ENCODE measurements around the gene SWSAP1. TPM values are rescaled to one million over a fixed set of nuclear protein-coding genes. Genes with fewer than 3 reads are reported as not detected.
A peak's percentile ranks its signal among the peaks of the same experiment; 100 is the strongest.

SWSAP1 gene
- total and polyA plus RNA-seq, 9 of the 15 experiments (the other 6 are each of a cell fraction or from before 2014, with no cell fraction given), result 0.18 to 2.8 (median 1.7) TPM

DNA sequence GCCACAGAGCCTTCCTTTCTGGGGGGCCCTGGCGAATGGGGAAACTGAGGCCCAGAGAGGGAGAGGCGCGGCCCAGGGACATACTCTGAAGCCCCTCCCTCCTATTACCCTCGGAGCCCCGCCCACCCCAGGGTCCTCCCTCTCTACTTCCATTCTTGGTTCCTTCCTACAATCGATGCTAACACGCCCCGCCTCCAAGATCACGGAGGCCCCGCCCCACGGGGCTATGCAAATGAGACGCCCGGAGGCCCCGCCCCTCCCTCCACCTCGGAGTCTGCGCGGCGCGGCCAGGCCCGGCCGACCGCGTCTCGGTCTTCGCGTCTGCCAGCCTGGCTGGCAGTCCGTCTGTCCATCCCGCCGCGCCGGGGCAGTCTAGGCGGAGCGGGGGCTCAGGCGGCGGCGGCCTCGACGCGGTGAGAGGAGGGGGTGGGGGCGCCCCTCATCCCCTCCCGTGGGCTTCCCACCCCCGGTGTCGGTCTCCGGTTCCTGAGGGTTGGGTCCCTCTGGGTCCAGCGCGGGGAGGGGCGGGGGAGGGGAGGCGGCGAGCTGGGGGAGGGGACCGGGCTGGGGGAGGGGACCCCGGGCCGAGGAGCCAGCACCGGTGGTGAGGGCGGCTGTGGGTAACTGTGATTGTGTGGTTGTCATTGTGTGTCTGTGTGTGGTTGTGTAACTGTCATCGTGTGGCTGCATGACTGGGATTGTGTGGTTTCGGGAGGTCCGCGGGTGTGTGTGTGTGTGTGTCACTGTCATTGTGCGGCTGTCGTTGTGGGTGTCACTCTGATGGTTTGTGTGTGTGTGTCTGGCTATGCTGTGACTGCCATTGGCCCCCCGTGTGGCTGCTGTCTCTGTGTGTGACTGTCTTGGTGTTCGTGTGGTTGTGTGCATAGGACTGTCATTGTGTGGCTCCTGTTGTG is 19.0 kb upstream of the SWSAP1 start, which contains the start of gene PLPPR2 (continued):
- TF ChIP-seq, protein P1, sequence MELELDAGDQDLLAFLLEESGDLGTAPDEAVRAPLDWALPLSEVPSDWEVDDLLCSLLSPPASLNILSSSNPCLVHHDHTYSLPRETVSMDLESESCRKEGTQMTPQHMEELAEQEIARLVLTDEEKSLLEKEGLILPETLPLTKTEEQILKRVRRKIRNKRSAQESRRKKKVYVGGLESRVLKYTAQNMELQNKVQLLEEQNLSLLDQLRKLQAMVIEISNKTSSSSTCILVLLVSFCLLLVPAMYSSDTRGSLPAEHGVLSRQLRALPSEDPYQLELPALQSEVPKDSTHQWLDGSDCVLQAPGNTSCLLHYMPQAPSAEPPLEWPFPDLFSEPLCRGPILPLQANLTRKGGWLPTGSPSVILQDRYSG (tag; conservative IDR thresholded peaks at IDR 0.05; ENCODE audit: low read depth), result no peak
- peak; percentile 72 for TF ChIP-seq HMGN3 (IDR thresholded peaks at IDR 0.05; ENCODE audit: borderline replicate concordance, extremely low read depth, insufficient read length, low read depth, low read length)
- TF ChIP-seq, protein P2, sequence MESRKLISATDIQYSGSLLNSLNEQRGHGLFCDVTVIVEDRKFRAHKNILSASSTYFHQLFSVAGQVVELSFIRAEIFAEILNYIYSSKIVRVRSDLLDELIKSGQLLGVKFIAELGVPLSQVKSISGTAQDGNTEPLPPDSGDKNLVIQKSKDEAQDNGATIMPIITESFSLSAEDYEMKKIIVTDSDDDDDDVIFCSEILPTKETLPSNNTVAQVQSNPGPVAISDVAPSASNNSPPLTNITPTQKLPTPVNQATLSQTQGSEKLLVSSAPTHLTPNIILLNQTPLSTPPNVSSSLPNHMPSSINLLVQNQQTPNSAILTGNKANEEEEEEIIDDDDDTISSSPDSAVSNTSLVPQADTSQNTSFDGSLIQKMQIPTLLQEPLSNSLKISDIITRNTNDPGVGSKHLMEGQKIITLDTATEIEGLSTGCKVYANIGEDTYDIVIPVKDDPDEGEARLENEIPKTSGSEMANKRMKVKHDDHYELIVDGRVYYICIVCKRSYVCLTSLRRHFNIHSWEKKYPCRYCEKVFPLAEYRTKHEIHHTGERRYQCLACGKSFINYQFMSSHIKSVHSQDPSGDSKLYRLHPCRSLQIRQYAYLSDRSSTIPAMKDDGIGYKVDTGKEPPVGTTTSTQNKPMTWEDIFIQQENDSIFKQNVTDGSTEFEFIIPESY (CRISPR knock-in tag; IDR thresholded peaks at IDR 0.05), result no peak
- TF ChIP-seq ZC3H11A (IDR thresholded peaks at IDR 0.05; ENCODE audit: low read depth, low read length), result no peak
- peak; percentile 72; the same call in 1 of the 2 replicates for TF ChIP-seq BCOR (IDR thresholded peaks at IDR 0.05)
- no peak for TF ChIP-seq TRIM24 (IDR thresholded peaks at IDR 0.05)

DNA sequence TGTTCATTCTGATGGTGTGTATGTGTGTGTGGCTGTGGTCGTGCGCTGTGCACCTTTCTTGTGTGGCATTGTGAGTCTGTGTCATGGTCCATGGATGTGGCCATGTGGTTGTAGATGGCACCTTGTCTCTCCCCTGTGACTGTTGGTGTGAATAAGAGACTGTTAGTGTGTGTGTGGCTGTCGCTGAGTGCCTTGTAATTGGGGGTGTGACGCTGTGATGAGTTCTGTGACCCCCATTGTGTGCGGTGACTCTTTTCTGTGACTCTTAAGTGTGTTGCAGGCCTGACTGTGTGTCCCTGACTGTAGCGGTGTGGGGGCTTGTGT is 18.4 kb upstream of the SWSAP1 start:
- ChIA-PET CTCF (ENCODE audit: low intra/inter-chr PET ratio) (no interaction called here), POLR2A (no interaction called here)
- H3K79me2 ChIP-seq (ENCODE audit: control insufficient read depth, insufficient read depth, low read length), result peaks cover 6% of the 10 kb centered on the region; the same call in 1 of the 3 replicates
- no peaks in the 10 kb centered on the region for H3K9me3 ChIP-seq (replicated peaks; ENCODE audit: control insufficient read depth, insufficient read depth, low read depth, low read length)
- peak overlapping the region; percentile 57 for H3K4me3 ChIP-seq
- H4K20me1 ChIP-seq (replicated peaks; ENCODE audit: control insufficient read depth, insufficient read depth, low read length), result no peaks in the 10 kb centered on the region
- BruUV-seq (replicated peaks), result TSS peak; percentile 64
- FAIRE-seq (no peak), ATAC-seq (no peak), DNase-seq (ENCODE audit: extremely low read depth in 1 of 4, low spot score in 3 of 4) (no peak)
- intact Hi-C loops (cut with micrococcal nuclease) (no loop called here), in situ Hi-C loops (cut with MboI) (no loop called here)
- H3K36me3 ChIP-seq (ENCODE audit: control insufficient read depth, insufficient read depth, low read length), result no peaks in the 10 kb centered on the region; the same call in 2 of the 3 replicates
- peak overlapping the region; percentile 51 to 91; a peak in 3 of 4 replicates for H3K9ac ChIP-seq (ENCODE audit: insufficient read depth in 1 of 2, low read depth in 2 of 2, low read length in 2 of 2)
- WGBS (ENCODE audit: insufficient coverage, low coverage, missing lambda C conversion rate), result 76% methylated on average over 4 of the region's 6 CpGs
- H3K4me1 ChIP-seq (replicated peaks in 1 of 2; ENCODE audit: control insufficient read depth in 2 of 2, insufficient read depth in 2 of 2, low read length in 2 of 2), result peaks cover 27 to 64% of the 10 kb centered on the region in 2 experiments
- H3K27ac ChIP-seq (ENCODE audit: extremely low read depth, low read depth, low read length), result no peak overlapping the region; the same call in 2 of the 3 replicates
- peak overlapping the region; percentile 94 for H3K4me2 ChIP-seq (ENCODE audit: insufficient read depth, low read length)
- H2AFZ ChIP-seq (ENCODE audit: low read depth, low read length), result peak overlapping the region; percentile 70; the same call in 1 of the 2 replicates
- no peaks in the 10 kb centered on the region for H3K9me1 ChIP-seq (ENCODE audit: control insufficient read depth, insufficient read depth, low read length)
- H3K27me3 ChIP-seq (ENCODE audit: control insufficient read depth in 2 of 2, insufficient read depth in 2 of 2, low read length in 2 of 2), result no peaks in the 10 kb centered on the region
- TF ChIP-seq HLTF (IDR thresholded peaks at IDR 0.05), result 0 out of 2 replicates have a peak, but pooled peaks have one; percentile 1
- TF ChIP-seq SMARCA5 (IDR thresholded peaks at IDR 0.05), result peak; percentile 35; the same call in 1 of the 2 replicates
- TF ChIP-seq ZNF408 (CRISPR knock-in tag; IDR thresholded peaks at IDR 0.05; ENCODE audit: low read depth), result no peak
- TF ChIP-seq, protein P3, sequence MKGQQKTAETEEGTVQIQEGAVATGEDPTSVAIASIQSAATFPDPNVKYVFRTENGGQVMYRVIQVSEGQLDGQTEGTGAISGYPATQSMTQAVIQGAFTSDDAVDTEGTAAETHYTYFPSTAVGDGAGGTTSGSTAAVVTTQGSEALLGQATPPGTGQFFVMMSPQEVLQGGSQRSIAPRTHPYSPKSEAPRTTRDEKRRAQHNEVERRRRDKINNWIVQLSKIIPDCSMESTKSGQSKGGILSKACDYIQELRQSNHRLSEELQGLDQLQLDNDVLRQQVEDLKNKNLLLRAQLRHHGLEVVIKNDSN (CRISPR knock-in tag; IDR thresholded peaks at IDR 0.05), result peak; percentile 36; the same call in 1 of the 2 replicates
- TF ChIP-seq TOE1 (IDR thresholded peaks at IDR 0.05; ENCODE audit: borderline replicate concordance), result peak; percentile 4; the same call in 1 of the 2 replicates
- no peak for TF ChIP-seq TOE1 (CRISPR knock-in tag; IDR thresholded peaks at IDR 0.05; ENCODE audit: borderline replicate concordance, low read depth)
- TF ChIP-seq ZNF584 (CRISPR knock-in tag; IDR thresholded peaks at IDR 0.05; ENCODE audit: low read depth), result no peak
- TF ChIP-seq, protein P4, sequence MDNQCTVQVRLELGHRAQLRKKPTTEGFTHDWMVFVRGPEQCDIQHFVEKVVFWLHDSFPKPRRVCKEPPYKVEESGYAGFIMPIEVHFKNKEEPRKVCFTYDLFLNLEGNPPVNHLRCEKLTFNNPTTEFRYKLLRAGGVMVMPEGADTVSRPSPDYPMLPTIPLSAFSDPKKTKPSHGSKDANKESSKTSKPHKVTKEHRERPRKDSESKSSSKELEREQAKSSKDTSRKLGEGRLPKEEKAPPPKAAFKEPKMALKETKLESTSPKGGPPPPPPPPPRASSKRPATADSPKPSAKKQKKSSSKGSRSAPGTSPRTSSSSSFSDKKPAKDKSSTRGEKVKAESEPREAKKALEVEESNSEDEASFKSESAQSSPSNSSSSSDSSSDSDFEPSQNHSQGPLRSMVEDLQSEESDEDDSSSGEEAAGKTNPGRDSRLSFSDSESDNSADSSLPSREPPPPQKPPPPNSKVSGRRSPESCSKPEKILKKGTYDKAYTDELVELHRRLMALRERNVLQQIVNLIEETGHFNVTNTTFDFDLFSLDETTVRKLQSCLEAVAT (IDR thresholded peaks at IDR 0.05), result 0 out of 4 replicates have a peak, but pooled peaks have one; percentile 0 to 9
- peak in 1 of 2 experiments; percentile 13; a peak in 1 of 4 replicates for TF ChIP-seq HDAC1 (IDR thresholded peaks at IDR 0.05)
